Heart left ventricle (tissue), 16 donors: ENCODE data around the gene TGM4. TPM values are rescaled to one million over a fixed set of nuclear protein-coding genes. Genes with fewer than 3 reads are reported as not detected.

Experiments used
- ATAC-seq, 4 donors: fragments of 200-7000 bp; cut with Tn5 transposase; one replicate each; pipeline ENCODE4 v1.9.1; 2020 to 2022; ENCODE audit warnings: moderate library complexity in 4 of 4, mild to moderate bottlenecking in 3 of 4, moderate number of reproducible peaks in 1 of 4
- DNase-seq, 5 donors: peaks; one replicate each; pipeline ENCODE4 v3.0.0-alpha.2; 2020
- H3K27ac ChIP-seq, 12 donors: fragments of 200-600 bp; sonication (generic) in 4 of 12; one replicate each; pipeline versions ENCODE4 v1.5.0 to v1.8.0; 2016 to 2022; ENCODE audit warnings: mild to moderate bottlenecking in 2 of 12
- H3K27me3 ChIP-seq, 9 donors: fragments of 200-600 bp; sonication (generic) in 2 of 9; one replicate each; pipeline versions ENCODE4 v1.5.1 to v1.8.0; 2016 to 2022; ENCODE audit warnings: mild to moderate bottlenecking in 3 of 9
- H3K36me3 ChIP-seq, 9 donors: fragments of 200-600 bp; sonication (generic) in 2 of 9; one replicate each; pipeline versions ENCODE4 v1.5.0 to v1.8.0; 2018 to 2022; ENCODE audit warnings: mild to moderate bottlenecking in 2 of 9
- H3K4me1 ChIP-seq, 12 donors: fragments of 200-600 bp; sonication (generic) in 4 of 12; one replicate each; pipeline versions ENCODE4 v1.5.0 to v1.8.0; 2016 to 2022; ENCODE audit warnings: mild to moderate bottlenecking in 3 of 12
- H3K4me3 ChIP-seq, 12 donors: fragments of 200-600 bp; sonication (generic) in 4 of 12; one replicate each; pipeline versions ENCODE4 v1.5.0 to v1.8.0; 2017 to 2022; ENCODE audit warnings: mild to moderate bottlenecking in 9 of 12, moderate library complexity in 4 of 12
- H3K9me3 ChIP-seq, 12 donors: fragments of 200-600 bp; sonication (generic) in 4 of 12; one replicate each; pipeline versions ENCODE4 v1.5.0 to v1.8.0; 2016 to 2022; ENCODE audit warnings: mild to moderate bottlenecking in 1 of 12
- CTCF ChIP-seq, 12 donors: fragments of 200-600 bp; sonication (generic) in 4 of 12; IDR thresholded peaks; one replicate each; pipeline versions ENCODE4 v1.5.0 to v1.8.0; 2018 to 2022; ENCODE audit warnings: antibody characterized with exemption in 12 of 12, mild to moderate bottlenecking in 5 of 12
- POLR2A ChIP-seq, 2 donors: fragments of 450-650 bp; IDR thresholded peaks; one replicate each; pipeline ENCODE4 v1.6.1; 2017; ENCODE audit warnings: antibody characterized with exemption in 2 of 2, mild to moderate bottlenecking in 2 of 2, moderate library complexity in 2 of 2
- WGBS, 4 donors: extraction: QIAGEN DNeasy Blood & Tissue Kit in 2 of 4; methylation state at CpG; one replicate each; pipeline versions ENCODE4 v1.1.5 to v1.1.7; 2013 to 2018; 5-methylcytosine and 5-hydroxymethylcytosine counted together
- intact Hi-C, 10 donors: fragments of 100-400 bp; cut with DNase I; formaldehyde crosslinking; loops; one replicate each; pipeline versions ENCODE4 v1.11.1 to v1.14.2; 2022
- polyA plus RNA-seq, 2 donors: library from polyadenylated mRNA; stranded (reverse); fragments of 200-250 nt; gene quantifications; one replicate each; pipeline ENCODE4 v1.2.3, GENCODE V29; 2013
- total RNA-seq, 9 donors: library from RNA; depleted of rRNA in 2 of 9; stranded (reverse); fragments of >200 nt in 2 of 9; fragmentation: NEBNext Ultra II Directional in 3 of 9; extraction: Animal tissue kit (Norgen Biotek cat#: 25700) in 3 of 9; gene quantifications; one replicate each; pipeline versions ENCODE4 v1.1.0 to v1.2.4, GENCODE V29; 2016 to 2023
- donor health status: ischemic (EF 13 %, LVEDD 7.1; RV severe dilation, severe dysfunction).
- donor health status: healthy with polysubstance abuse.
- donor health status: DM: no; HTN: yes; CAD: no.
- donor health status: DM: no; HTN: no; CAD: no.
- donor health status: ischemic (EF 25% LVEDD 6.9; RV normal size, moderate dysfunction).
- donor health status: ischemic (EF 25% LVEDD 5.7; RV mildly dilated, moderate dysfunction).
- donor health status: healthy.
- donor health status: DM: yes; HTN: yes; CAD: no.
- donor health status: ischemic (EF 35%, LVEDD 5.7; RV mildly dilated, moderate dysfunction).
- donor health status: nonischemic (EF 11% LVEDD 7.7; RV severe dilation, severe dysfunction).
- donor health status: DM: yes; HTN: yes; CAD: no.
- donor health status: PGD.
- donor health status: ischemic (EF 29% LVEDD 5.4; RV normal size, mild dysfunction).
- donor health status: nonischemic (EF 23%, LVEDD 6.1; RV moderate dilation, normal function).

The TGM4 gene
- total and polyA plus RNA-seq, 11 donors = 0.66 TPM; not detected in 10

- Histone ChIP-seq H3K4me1 (peaks cover 0 to 58% (median 20%) of the 10 kb centered on the region in 12 donors), H3K36me3 (peaks cover 0 to 30% (median 17%) of the 10 kb centered on the region in 9 donors), H3K9me3 (no peaks in the 10 kb centered on the region), H3K4me3 (no peak overlapping the region), H3K27me3 (no peaks in the 10 kb centered on the region), H3K27ac (no peak overlapping the region)
- intact Hi-C loops = no loop called here
- ATAC-seq (no peak), DNase-seq (no peak)
- TF ChIP-seq CTCF (IDR thresholded peaks at IDR 0.05) = no peak
- no peak for TF ChIP-seq POLR2A (IDR thresholded peaks at IDR 0.05)
- WGBS, 4 donors = 92 to 97% (median 94%) methylated on average over 3 of the region's 3 CpGs
These were observed 86.1 kb downstream of the TGM4 start for GRCh38 chr3:44960387-44961026.

- no peak for ATAC-seq
- Histone ChIP-seq H3K4me1 (peaks cover 0 to 48% (median 19%) of the 10 kb centered on the region in 12 donors), H3K9me3 (no peaks in the 10 kb centered on the region), H3K27me3 (no peaks in the 10 kb centered on the region), H3K4me3 (no peak overlapping the region), H3K27ac (no peak overlapping the region), H3K36me3 (peaks cover 0 to 23% (median 17%) of the 10 kb centered on the region in 9 donors)
- no peak for TF ChIP-seq CTCF (IDR thresholded peaks at IDR 0.05)
- TF ChIP-seq POLR2A (IDR thresholded peaks at IDR 0.05) = no peak
- intact Hi-C loops = no loop called here
- no peak for DNase-seq
- 63 to 73% (median 68%) methylated on average over 3 of the region's 3 CpGs for WGBS, 4 donors
These were observed 87.5 kb downstream of the TGM4 start for GRCh38 chr3:44961888-44962287.

GRCh38 chr3:44962621-44963393 lies 88.4 kb downstream of the TGM4 start:
- Histone ChIP-seq H3K27ac (no peak overlapping the region), H3K4me3 (no peak overlapping the region), H3K27me3 (no peaks in the 10 kb centered on the region), H3K36me3 (peaks cover 0 to 16% (median 13%) of the 10 kb centered on the region in 9 donors), H3K9me3 (no peaks in the 10 kb centered on the region), H3K4me1 (peaks cover 0 to 48% (median 26%) of the 10 kb centered on the region in 12 donors)
- ATAC-seq = no peak
- TF ChIP-seq CTCF (IDR thresholded peaks at IDR 0.05) (no peak), POLR2A (IDR thresholded peaks at IDR 0.05) (no peak)
- intact Hi-C loops = no loop called here
- WGBS, 4 donors = 90 to 95% (median 92%) methylated on average over 6 of the region's 6 CpGs
- DNase-seq = no peak

GRCh38 chr3:44963571-44964325 lies 89.3 kb downstream of the TGM4 start:
- Histone ChIP-seq H3K27me3 (no peaks in the 10 kb centered on the region), H3K27ac (no peak overlapping the region), H3K9me3 (no peaks in the 10 kb centered on the region), H3K4me1 (peaks cover 0 to 54% (median 34%) of the 10 kb centered on the region in 12 donors), H3K4me3 (no peak overlapping the region), H3K36me3 (peaks cover 0 to 6% (median 4%) of the 10 kb centered on the region in 9 donors)
- intact Hi-C loops = no loop called here
- WGBS, 4 donors = 86 to 96% (median 90%) methylated on average over 4 of the region's 4 CpGs
- DNase-seq (no peak), ATAC-seq (no peak)
- TF ChIP-seq POLR2A (IDR thresholded peaks at IDR 0.05) = no peak
- no peak for TF ChIP-seq CTCF (IDR thresholded peaks at IDR 0.05)
